HEK293 (cell line): ENCODE measurements around the gene TRIM62.

ENCODE experiments used
- CTCF ChIA-PET: fragments of 350-600 bp; formaldehyde crosslinking; extraction: SDS; loops from one replicate; lab custom pipeline; 2021; ENCODE audit warnings: antibody characterized with exemption; lab: Yijun Ruan, JAX
- POLR2A ChIA-PET: fragments of 300-600 bp; formaldehyde crosslinking; extraction: SDS; loops from one replicate; lab custom pipeline; 2020; ENCODE audit warnings: antibody characterized with exemption, inconsistent platforms; lab: Yijun Ruan, JAX
- H3K27ac ChIP-seq: fragments of 200-500 bp; sonication (Bioruptor generic); 2 replicates; pipeline ENCODE4 v1.5.1; 2014; ENCODE audit warnings: low read depth, low read length, control low read depth, inconsistent platforms; ENCODE audit errors: extremely low read depth
- H3K36me3 ChIP-seq, 2 experiments: fragments of 200-500 bp in 1 of 2; sonication (Bioruptor generic) in 1 of 2; 1 replicate in 1 of 2; 2 replicates in 1 of 2; pipeline ENCODE4 v1.5.1; 2014 to 2017; ENCODE audit warnings: inconsistent platforms in 2 of 2, low read length in 2 of 2; ENCODE audit not compliant: control insufficient read depth in 2 of 2, insufficient read depth in 1 of 2
- H3K4me1 ChIP-seq: fragments of 200-500 bp; sonication (Bioruptor generic); 2 replicates; pipeline ENCODE4 v1.5.1; 2014; ENCODE audit warnings: mild to moderate bottlenecking, low read length, inconsistent platforms; ENCODE audit not compliant: control insufficient read depth, insufficient read depth
- H3K4me3 ChIP-seq: 2 replicates; pipeline ENCODE4 v1.5.1; 2011; ENCODE audit warnings: low read depth, mild to moderate bottlenecking, control low read depth, low read length, moderate library complexity
- H3K9me3 ChIP-seq: fragments of 200-500 bp; sonication (Bioruptor generic); 2 replicates; pipeline ENCODE4 v1.5.1; 2014; ENCODE audit warnings: low read depth, low read length, inconsistent platforms; ENCODE audit not compliant: control insufficient read depth, insufficient read depth
- HOXA7 ChIP-seq: sonication (generic); formaldehyde crosslinking; IDR thresholded peaks from 2 replicates; pipeline ENCODE4 v1.8.1; 2022; ENCODE audit warnings: missing genetic modification reagents, borderline replicate concordance
- IKZF3 ChIP-seq: fragments of 450-650 bp; IDR thresholded peaks from 2 replicates; pipeline ENCODE4 v1.5.0; 2018; ENCODE audit warnings: missing biosample characterization, mild to moderate bottlenecking, missing genetic modification characterization, moderate library complexity
- REPIN1 ChIP-seq: fragments of 450-650 bp; formaldehyde crosslinking; IDR thresholded peaks from 2 replicates; pipeline ENCODE4 v1.5.1; 2017; ENCODE audit warnings: missing biosample characterization, missing genetic modification characterization, low read depth
- SCRT1 ChIP-seq: fragments of 450-650 bp; formaldehyde crosslinking; IDR thresholded peaks from 2 replicates; pipeline ENCODE4 v1.5.1; 2016; ENCODE audit warnings: missing biosample characterization, missing genetic modification characterization, borderline replicate concordance
- WT1 ChIP-seq: fragments of 450-650 bp; formaldehyde crosslinking; IDR thresholded peaks from 2 replicates; pipeline ENCODE4 v1.5.1; 2016; ENCODE audit warnings: missing biosample characterization, missing genetic modification characterization
- ZBTB17 ChIP-seq: fragments of 450-650 bp; formaldehyde crosslinking; IDR thresholded peaks from 2 replicates; pipeline ENCODE4 v1.5.1; 2016; ENCODE audit warnings: missing biosample characterization, missing genetic modification characterization
- ZFHX2 ChIP-seq: fragments of 450-650 bp; formaldehyde crosslinking; conservative IDR thresholded peaks from 2 replicates; pipeline ENCODE4 v1.5.1; 2016; ENCODE audit warnings: missing biosample characterization, missing genetic modification characterization
- ZFP3 ChIP-seq: fragments of 450-650 bp; formaldehyde crosslinking; IDR thresholded peaks from 2 replicates; pipeline ENCODE4 v1.5.1; 2016; ENCODE audit warnings: low read depth, missing biosample characterization, missing genetic modification characterization
- ZIC2 ChIP-seq: fragments of 450-650 bp; formaldehyde crosslinking; IDR thresholded peaks from 2 replicates; pipeline ENCODE4 v1.5.1; 2016; ENCODE audit warnings: missing biosample characterization, missing genetic modification characterization
- ZNF138 ChIP-seq: fragments of 450-650 bp; formaldehyde crosslinking; IDR thresholded peaks from 2 replicates; pipeline ENCODE4 v1.5.1; 2016; ENCODE audit warnings: missing biosample characterization, missing genetic modification characterization, borderline replicate concordance
- ZNF175 ChIP-seq: fragments of 450-650 bp; formaldehyde crosslinking; IDR thresholded peaks from 2 replicates; pipeline ENCODE4 v1.5.1; 2016; ENCODE audit warnings: missing biosample characterization, missing genetic modification characterization
- ZNF473 ChIP-seq: fragments of 450-650 bp; formaldehyde crosslinking; IDR thresholded peaks from 2 replicates; pipeline ENCODE4 v1.5.1; 2017; ENCODE audit warnings: missing biosample characterization, missing genetic modification characterization
- ZNF521 ChIP-seq: fragments of 450-650 bp; formaldehyde crosslinking; IDR thresholded peaks from 2 replicates; pipeline ENCODE4 v1.5.1; 2017; ENCODE audit warnings: missing biosample characterization, mild to moderate bottlenecking, missing genetic modification characterization
- ZNF548 ChIP-seq: fragments of 450-650 bp; formaldehyde crosslinking; IDR thresholded peaks from 2 replicates; pipeline ENCODE4 v1.5.1; 2016; ENCODE audit warnings: missing biosample characterization, missing genetic modification characterization
- ZNF549 ChIP-seq: fragments of 450-650 bp; IDR thresholded peaks from 2 replicates; pipeline ENCODE4 v1.5.1; 2018; ENCODE audit warnings: missing biosample characterization, missing genetic modification characterization, mild to moderate bottlenecking, inconsistent platforms, moderate library complexity
- ZNF596 ChIP-seq: fragments of 450-650 bp; IDR thresholded peaks from 2 replicates; pipeline ENCODE4 v1.5.0; 2018; ENCODE audit warnings: missing biosample characterization, mild to moderate bottlenecking, missing genetic modification characterization, moderate library complexity
- ZNF600 ChIP-seq: fragments of 450-650 bp; formaldehyde crosslinking; IDR thresholded peaks from 2 replicates; pipeline ENCODE4 v1.5.1; 2016; ENCODE audit warnings: missing biosample characterization, missing genetic modification characterization
- ZSCAN30 ChIP-seq: fragments of 450-650 bp; IDR thresholded peaks from 2 replicates; pipeline ENCODE4 v1.5.1; 2018; ENCODE audit warnings: missing biosample characterization, mild to moderate bottlenecking, missing genetic modification characterization, moderate library complexity
- TF ChIP-seq, protein P1 (sequence below): fragments of 450-650 bp; formaldehyde crosslinking; IDR thresholded peaks from 2 replicates; pipeline ENCODE4 v1.5.1; 2017; ENCODE audit warnings: missing biosample characterization, missing genetic modification characterization
- TF ChIP-seq, protein P2 (sequence below): fragments of 450-650 bp; formaldehyde crosslinking; IDR thresholded peaks from 2 replicates; pipeline ENCODE4 v1.5.1; 2017; ENCODE audit warnings: missing biosample characterization, missing genetic modification characterization
- TF ChIP-seq, protein P3 (sequence below): sonication (generic); formaldehyde crosslinking; IDR thresholded peaks from 2 replicates; pipeline ENCODE4 v1.8.1; 2022; ENCODE audit warnings: mild to moderate bottlenecking, moderate library complexity, missing genetic modification reagents
- TF ChIP-seq, protein P4 (sequence below): fragments of 450-650 bp; formaldehyde crosslinking; optimal IDR thresholded peaks from 2 replicates; pipeline ENCODE3; 2016; ENCODE audit warnings: missing biosample characterization, mild to moderate bottlenecking, missing genetic modification characterization

TRIM62 gene

DNA sequence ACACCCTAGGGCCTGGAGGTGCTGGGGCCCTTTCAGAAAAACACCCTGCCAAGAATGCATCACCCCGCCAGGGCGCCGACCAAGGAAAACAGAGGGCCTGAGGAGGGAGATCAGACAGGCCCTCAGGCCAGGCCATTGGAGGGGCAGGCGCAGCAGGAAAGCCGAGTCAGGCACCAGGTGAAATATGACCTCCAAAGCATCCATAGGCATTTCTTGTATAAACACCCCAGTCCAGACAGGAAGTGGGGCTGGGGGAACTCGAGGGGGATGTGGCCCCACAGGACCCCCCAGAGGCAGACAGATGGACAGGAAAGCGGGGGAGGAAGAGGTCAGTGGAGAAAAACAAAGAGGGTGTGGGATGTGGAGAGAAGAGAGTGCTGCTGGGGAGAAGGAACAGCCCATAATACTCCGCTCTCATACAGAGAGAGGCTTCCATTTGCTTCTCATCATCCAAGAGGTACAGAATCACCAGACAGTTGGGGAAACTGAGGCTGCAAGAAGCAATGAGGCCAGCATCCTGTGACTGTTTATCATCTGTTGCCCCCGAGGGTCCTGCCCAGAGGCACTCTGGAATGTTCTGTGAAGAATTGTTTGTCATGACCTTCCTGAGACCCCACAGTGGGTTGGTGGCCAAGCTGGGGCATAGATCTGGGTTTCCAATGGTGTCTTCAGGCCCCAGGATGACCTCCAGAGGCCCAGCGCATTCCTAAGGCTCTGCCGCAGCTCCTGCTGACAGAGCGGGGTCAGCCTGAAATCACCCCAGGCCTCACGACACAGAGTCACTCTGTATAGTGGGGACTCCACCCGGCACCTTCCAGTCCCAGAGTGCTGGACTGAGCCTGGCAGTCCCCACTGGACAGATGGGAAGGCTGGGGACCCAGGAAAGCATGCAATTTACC lies 18.0 kb downstream of the TRIM62 start:
- Histone ChIP-seq H3K9me3 (no peaks in the 10 kb centered on the region; the same call in 1 of the 2 replicates), H3K4me1 (no peaks in the 10 kb centered on the region), H3K4me3 (no peak overlapping the region), H3K36me3 (peaks cover 0 to 3% of the 10 kb centered on the region in 2 experiments; a peak in 1 of 3 replicates), H3K27ac (no peak overlapping the region)
- ChIA-PET CTCF (interaction anchor here (0.9 kb wide), 1 partner anchor 14 kb away, joined by 4 read pairs; no protein-coding TSS in a partner anchor), POLR2A (no interaction called here)
- peak; percentile 45; the same call in 1 of the 2 replicates for TF ChIP-seq ZBTB17 (tag by site-specific recombination)
- peak; percentile 60 for TF ChIP-seq ZFHX2
- no peak for TF ChIP-seq REPIN1 (tag by site-specific recombination)
- no peak for TF ChIP-seq ZNF548 (tag by site-specific recombination)
- no peak for TF ChIP-seq HOXA7 (CRISPR knock-in tag)
- peak; percentile 72 for TF ChIP-seq ZIC2
- TF ChIP-seq, protein P1, sequence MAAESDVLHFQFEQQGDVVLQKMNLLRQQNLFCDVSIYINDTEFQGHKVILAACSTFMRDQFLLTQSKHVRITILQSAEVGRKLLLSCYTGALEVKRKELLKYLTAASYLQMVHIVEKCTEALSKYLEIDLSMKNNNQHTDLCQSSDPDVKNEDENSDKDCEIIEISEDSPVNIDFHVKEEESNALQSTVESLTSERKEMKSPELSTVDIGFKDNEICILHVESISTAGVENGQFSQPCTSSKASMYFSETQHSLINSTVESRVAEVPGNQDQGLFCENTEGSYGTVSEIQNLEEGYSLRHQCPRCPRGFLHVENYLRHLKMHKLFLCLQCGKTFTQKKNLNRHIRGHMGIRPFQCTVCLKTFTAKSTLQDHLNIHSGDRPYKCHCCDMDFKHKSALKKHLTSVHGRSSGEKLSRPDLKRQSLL (tag by site-specific recombination), result no peak

DNA sequence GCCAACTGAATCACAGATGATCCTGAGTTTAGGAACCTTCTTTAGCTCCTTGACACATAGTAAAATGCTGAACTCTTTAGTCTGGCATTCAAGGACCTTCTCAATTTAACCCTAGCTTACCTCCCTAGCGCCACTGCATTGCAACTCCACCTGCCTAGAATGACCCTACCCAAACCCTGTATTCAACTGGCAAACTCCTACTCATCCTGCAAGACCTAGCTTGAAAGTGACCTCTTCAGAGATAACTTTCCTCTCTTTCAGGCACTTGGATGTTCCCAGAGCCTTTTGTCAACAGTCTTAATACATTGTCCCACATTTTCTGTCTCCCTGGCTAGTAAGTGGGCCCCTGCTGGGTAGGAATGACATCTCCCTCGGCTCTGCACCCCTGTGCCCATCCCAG lies 19.7 kb downstream of the TRIM62 start:
- H3K4me3 ChIP-seq, result no peak overlapping the region
- no peaks in the 10 kb centered on the region for H3K9me3 ChIP-seq
- ChIA-PET POLR2A (no interaction called here), CTCF (no interaction called here)
- H3K36me3 ChIP-seq, result peaks cover 0 to 10% of the 10 kb centered on the region in 2 experiments; a peak in 1 of 3 replicates
- H3K27ac ChIP-seq, result no peak overlapping the region
- TF ChIP-seq ZFP3, result peak; percentile 90
- TF ChIP-seq, protein P2, sequence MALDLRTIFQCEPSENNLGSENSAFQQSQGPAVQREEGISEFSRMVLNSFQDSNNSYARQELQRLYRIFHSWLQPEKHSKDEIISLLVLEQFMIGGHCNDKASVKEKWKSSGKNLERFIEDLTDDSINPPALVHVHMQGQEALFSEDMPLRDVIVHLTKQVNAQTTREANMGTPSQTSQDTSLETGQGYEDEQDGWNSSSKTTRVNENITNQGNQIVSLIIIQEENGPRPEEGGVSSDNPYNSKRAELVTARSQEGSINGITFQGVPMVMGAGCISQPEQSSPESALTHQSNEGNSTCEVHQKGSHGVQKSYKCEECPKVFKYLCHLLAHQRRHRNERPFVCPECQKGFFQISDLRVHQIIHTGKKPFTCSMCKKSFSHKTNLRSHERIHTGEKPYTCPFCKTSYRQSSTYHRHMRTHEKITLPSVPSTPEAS (tag by site-specific recombination), result no peak
- H3K4me1 ChIP-seq, result no peaks in the 10 kb centered on the region

DNA sequence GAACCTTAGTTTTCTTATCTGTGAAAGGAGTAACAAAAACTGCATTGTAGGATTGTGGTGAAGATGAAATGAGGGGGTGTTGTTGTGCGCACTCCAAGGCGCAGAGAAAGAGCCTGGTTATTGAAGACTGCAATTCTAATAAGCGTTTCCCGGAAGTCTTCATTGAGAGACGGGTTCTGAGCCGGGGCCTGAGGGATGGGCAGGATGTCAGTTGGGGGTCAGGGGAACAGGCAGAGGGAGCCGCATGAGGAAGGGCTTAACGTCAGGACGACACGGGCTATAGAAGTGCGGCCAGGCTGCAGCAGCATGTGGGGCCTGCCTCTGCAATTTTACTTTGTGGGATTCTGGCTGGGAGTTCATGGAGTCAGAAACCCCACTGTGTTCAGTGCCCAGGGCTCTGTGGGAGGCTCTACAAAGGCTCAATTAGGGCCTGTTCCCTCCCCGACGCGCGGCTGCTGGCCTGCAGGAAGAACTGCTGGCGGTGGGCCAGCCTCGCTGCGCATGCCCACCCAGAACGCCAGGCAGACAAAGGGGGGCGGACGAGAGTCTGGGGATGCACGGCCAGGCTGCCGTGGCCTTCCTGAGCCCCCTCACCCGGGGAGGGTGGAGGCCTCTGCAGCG lies 20.7 kb downstream of the TRIM62 start:
- H3K27ac ChIP-seq, result no peak overlapping the region
- CTCF ChIA-PET, result interaction anchor here (0.7 to 1.0 kb wide), 2 partner anchors 13 to 37 kb away, joined by 3 read pairs; no protein-coding TSS in a partner anchor
- no peaks in the 10 kb centered on the region for H3K9me3 ChIP-seq
- peaks cover 0 to 10% of the 10 kb centered on the region in 2 experiments; a peak in 1 of 3 replicates for H3K36me3 ChIP-seq
- POLR2A ChIA-PET, result no interaction called here
- H3K4me1 ChIP-seq, result 0 out of 2 replicates have a peak, but pooled peaks cover 3% of the 10 kb centered on the region
- H3K4me3 ChIP-seq, result no peak overlapping the region
- TF ChIP-seq ZFHX2 (peak; percentile 46), ZNF596 (tag by site-specific recombination) (no peak), ZNF600 (peak; percentile 55; the same call in 1 of the 2 replicates), ZNF521 (no peak), ZSCAN30 (0 out of 2 replicates have a peak, but pooled peaks have one; percentile 41), ZNF473 (tag by site-specific recombination) (no peak), ZNF175 (no peak), ZNF138 (tag by site-specific recombination) (no peak), IKZF3 (peak; percentile 73), ZNF549 (tag by site-specific recombination) (no peak), SCRT1 (tag by site-specific recombination) (no peak), WT1 (peak; percentile 68), ZIC2 (peak; percentile 98)
- TF ChIP-seq, protein P3, sequence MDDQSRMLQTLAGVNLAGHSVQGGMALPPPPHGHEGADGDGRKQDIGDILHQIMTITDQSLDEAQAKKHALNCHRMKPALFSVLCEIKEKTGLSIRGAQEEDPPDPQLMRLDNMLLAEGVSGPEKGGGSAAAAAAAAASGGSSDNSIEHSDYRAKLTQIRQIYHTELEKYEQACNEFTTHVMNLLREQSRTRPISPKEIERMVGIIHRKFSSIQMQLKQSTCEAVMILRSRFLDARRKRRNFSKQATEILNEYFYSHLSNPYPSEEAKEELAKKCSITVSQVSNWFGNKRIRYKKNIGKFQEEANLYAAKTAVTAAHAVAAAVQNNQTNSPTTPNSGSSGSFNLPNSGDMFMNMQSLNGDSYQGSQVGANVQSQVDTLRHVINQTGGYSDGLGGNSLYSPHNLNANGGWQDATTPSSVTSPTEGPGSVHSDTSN, result no peak
- TF ChIP-seq, protein P4, sequence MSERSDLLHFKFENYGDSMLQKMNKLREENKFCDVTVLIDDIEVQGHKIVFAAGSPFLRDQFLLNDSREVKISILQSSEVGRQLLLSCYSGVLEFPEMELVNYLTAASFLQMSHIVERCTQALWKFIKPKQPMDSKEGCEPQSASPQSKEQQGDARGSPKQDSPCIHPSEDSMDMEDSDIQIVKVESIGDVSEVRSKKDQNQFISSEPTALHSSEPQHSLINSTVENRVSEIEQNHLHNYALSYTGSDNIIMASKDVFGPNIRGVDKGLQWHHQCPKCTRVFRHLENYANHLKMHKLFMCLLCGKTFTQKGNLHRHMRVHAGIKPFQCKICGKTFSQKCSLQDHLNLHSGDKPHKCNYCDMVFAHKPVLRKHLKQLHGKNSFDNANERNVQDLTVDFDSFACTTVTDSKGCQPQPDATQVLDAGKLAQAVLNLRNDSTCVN (tag by site-specific recombination), result peak; percentile 16
